Coronary artery (tissue), 2 donors: ENCODE data around the gene FOXD2.

Experiments
- DNase-seq: peaks from one replicate; pipeline ENCODE4 v3.0.0-alpha.2; 2017; ENCODE audit warnings: low spot score
- H3K27ac ChIP-seq, 2 donors: fragments of 200-600 bp; sonication (generic); one replicate each; pipeline ENCODE4 v1.5.1; 2016 to 2019
- H3K4me3 ChIP-seq: fragments of 200-600 bp; sonication (generic); 2 replicates; pipeline ENCODE4 v1.5.1; 2016; ENCODE audit warnings: mild to moderate bottlenecking, moderate library complexity
- CTCF ChIP-seq: fragments of 200-600 bp; sonication (generic); IDR thresholded peaks from one replicate; pipeline ENCODE4 v1.5.1; 2019; ENCODE audit warnings: antibody characterized with exemption

FOXD2 gene

DNA sequence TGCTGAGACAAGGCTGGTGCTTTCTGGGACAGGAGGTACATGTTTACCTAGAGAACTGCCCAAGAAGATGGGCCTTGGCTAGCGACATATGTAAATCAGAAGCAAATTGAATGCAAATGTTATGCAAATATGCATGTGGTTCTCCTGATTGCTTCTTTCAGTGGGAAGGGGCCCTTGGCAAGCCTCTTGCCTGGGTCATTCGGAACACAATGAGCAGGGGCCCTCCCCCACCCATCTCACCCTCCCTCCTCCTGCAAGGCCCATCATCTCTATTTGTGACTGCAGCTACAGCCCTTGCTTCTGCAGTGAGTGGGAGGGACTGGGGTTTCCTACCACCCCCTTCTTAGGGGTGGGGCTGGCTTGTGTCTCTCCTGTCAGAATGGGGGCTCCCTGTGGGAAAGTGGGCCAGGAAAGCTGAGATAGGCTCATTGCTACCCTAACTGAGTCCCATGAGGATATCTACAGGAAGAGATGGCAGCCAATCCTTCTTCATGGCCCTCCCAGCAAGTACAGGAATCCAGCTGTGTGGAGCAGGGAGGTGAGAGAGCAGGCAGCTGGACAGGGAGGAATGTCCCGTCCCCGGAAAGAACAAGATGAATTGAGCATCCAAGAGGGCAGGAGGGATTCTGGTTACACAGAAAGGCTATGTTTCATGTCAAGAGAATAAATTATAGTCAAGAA is 31.0 kb downstream of the FOXD2 start:
- no peak for DNase-seq
- Histone ChIP-seq H3K27ac (no peak overlapping the region), H3K4me3 (no peak overlapping the region)
- no peak for TF ChIP-seq CTCF

DNA sequence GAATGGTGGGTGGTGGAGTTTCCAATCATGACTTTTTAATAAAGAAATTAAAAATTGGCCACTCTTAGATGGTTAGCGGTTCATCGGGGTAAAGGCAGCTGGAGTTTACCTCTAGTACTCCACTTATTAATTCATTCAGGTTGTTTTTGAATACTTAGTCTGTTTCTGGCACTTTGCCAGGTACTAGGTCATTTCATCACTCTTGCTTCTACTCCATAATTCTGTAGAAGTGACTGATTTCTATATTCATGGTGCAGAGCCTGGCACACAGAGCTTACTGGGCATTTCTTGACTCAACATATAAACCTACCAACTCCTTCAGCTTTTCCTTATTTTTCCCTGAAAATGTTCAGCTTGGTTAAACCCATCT is 31.5 kb downstream of the FOXD2 start:
- H3K27ac ChIP-seq = no peak overlapping the region
- TF ChIP-seq CTCF = no peak
- H3K4me3 ChIP-seq = no peak overlapping the region
- DNase-seq = no peak

DNA sequence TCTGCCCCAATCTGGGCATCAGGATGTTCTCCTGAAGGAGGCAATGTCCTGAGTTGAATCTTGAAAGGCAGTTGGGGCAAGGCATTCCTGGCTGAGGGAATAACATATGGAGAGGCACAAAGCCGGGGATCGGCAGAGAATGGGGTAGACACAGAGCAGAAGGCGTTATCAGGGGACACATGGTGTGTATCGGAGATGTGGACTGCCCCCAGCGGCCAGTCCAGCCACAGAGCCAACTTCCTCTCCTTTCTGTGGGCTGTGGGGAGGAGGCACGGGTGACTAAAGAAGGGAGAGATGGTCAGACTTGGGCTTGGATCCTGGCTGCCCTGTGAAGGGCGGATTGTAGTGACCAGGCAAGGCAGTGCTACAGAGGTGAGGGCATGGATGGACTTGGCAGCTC is 32.1 kb downstream of the FOXD2 start:
- TF ChIP-seq CTCF = no peak
- no peak for DNase-seq
- Histone ChIP-seq H3K27ac (no peak overlapping the region), H3K4me3 (no peak overlapping the region)

DNA sequence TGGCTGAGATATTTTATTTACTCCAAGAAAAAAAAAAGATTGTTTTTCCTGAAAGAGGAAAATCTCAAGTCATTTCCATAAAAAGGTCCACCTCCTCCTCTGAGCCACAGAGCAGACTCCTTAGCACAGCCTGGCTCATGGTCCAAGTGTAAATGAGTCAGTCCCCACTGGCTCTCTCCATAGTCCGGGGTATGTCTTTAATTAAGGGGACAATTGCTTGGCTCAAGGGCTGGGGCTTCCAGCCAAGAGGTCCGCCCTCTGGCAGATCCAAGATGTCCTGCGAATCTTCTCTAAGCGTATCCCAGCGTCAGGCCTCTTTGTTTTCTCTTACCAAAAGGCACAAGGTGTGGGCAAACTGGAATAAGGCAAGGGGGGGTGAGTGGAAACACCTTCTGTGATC is 33.3 kb downstream of the FOXD2 start:
- no peak overlapping the region for H3K4me3 ChIP-seq
- no peak for TF ChIP-seq CTCF
- no peak overlapping the region for H3K27ac ChIP-seq
- no peak for DNase-seq

GRCh38 chr1:47474278-47475193 is 36.7 kb downstream of the FOXD2 start:
- no peak for DNase-seq
- no peak for TF ChIP-seq CTCF
- Histone ChIP-seq H3K4me3 (no peak overlapping the region), H3K27ac (no peak overlapping the region)

DNA sequence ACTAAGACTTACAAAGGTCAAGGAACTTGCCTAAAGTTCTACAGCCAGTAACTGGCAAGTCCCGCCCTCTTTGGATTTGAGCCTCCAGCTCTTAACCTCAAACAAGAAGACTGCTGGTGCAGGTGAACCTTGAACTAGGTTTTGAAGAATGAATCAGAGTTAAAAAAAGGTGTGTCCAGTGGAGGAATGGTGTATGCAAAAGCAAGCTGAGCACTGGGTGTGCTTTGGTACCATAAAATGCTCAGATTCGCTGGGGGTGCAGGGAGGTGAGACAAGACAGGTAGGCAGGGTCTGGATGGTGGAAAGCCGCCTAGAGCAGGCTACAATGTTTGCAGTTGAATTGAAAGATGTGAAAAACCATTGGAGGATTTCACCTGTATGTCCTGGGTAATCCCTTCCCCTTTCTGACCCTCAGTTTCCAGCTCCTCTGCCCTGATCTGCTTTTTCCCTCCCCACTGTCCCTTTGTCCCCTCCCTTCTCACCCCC is 39.8 kb downstream of the FOXD2 start:
- H3K4me3 ChIP-seq = no peak overlapping the region
- no peak for DNase-seq
- H3K27ac ChIP-seq = peak overlapping the region in 1 of 2 donors; percentile 11
- no peak for TF ChIP-seq CTCF
